Measurements from ENCODE around the gene SLC23A2.

SLC23A2 gene

GRCh38 chr20:4844751-4845465 is 156.4 kb downstream of the SLC23A2 start:
- no peak for DNase-seq (ENCODE audit: low read depth)

DNA sequence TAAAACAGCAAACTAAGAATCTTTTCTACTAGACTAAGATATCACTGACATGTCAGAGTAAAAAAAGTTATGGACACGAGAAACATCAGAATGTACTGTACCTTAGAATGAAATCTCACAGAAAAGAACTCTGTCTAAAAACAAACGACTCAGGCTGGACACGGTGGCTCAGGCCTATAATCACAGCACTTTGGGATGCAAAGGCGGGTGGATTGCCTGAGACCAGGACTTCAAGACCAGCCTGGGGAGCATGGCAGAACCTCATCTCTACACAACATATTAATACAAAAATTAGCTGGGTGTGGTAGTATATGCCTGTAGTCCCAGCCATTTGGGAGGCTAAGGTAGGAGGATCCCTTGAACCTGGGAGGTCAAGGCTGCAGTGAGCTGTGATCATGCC is 157.0 kb downstream of the SLC23A2 start:
- DNase-seq (ENCODE audit: low read depth), result no peak

DNA sequence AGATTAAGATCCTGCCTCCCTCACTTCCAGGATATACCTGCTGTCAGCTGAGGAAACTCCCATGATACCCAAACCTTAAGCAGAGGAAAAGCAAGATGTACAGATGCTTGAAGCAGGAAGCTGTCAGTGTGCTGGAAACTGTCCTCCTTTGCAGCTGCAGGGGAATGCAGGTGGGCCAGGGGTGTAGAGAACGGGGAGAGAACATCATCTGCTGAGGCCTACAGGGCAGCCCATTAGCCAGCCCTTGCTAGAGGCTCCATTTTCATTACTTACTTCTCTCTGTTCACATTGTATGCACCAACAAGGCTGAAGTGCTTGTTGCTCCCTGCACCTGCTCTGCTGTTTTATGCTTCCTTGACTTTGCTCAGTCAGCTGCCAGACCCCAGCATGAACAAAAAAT is 160.5 kb downstream of the SLC23A2 start:
- no peak for DNase-seq (ENCODE audit: low read depth)

DNA sequence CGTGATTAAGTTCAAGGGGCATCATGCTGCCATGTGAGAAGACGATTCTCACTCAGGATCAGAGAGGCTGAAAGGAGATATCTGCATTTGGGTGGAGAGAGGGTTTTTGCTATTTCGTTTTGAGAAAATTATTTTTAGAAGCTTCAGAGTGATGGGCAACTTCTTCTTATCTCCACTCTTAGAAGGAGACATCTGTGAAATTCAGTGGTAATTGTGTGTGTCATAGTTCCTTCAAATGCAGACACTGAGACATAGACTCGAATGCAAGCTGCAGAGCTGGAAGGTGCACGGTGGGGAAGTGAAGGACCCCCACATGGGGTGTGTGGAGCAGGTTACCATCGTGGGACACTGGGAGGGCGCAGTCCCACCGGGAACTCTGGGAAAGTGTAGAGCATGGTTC is 162.8 kb downstream of the SLC23A2 start:
- DNase-seq (ENCODE audit: low read depth), result no peak

- no peak for DNase-seq (ENCODE audit: low read depth)
These were observed 163.6 kb downstream of the SLC23A2 start for GRCh38 chr20:4837760-4838159.

DNA sequence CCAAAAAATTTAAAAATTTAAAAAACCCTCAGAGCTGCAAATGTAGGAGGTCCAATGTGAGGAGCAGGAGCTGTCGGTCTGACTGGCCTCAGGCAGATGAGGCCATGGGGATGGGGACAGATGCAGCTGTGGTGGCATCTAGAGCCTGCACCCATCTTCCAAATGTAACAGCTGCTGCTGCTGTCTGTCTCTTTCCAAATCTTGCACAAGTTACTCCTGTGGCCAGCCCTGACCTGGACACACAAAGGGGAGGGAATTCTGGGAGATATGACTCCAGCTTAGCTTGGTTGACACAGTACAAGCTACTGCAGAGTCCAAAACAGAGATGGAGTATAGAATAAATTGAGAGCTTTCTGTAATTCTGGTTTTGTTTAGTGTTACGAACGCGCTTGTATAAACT is 164.4 kb downstream of the SLC23A2 start:
- DNase-seq (ENCODE audit: low read depth), result no peak

- no peak for DNase-seq (ENCODE audit: low read depth)
These were observed 164.8 kb downstream of the SLC23A2 start for GRCh38 chr20:4836473-4836872.

- no peak for DNase-seq (ENCODE audit: low read depth)
These were observed 165.8 kb downstream of the SLC23A2 start for GRCh38 chr20:4835244-4836177.

DNA sequence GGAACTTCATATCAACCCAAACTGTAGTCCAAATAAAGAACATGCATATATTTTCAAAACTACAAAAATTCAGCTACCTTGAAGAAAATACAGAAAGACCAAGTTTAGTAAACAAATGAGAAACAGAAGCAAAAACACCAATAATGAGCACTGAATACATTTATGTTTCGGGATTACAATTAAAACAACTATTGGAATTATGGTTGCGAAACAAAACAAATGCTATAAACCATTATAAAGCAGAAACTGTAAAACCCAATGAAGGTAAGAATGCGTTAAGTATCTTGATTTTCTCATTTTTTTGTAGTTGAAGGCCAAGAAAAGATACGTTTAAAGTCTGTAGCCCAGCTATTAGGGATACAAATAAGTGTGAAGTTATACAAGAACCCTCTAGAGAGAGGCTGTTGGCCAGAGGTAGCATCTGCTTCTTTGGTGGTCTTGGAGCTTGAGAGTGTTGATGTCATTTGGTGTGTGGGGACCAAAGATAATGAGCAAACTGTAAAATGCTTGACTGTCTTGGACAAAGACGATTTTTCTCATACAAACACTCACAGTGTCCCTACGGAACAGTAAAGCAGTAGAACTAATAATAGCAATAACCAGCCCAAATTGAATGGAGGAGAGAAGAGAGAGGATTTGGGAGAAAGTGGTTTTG is 168.1 kb downstream of the SLC23A2 start:
- no peak for DNase-seq (ENCODE audit: low read depth)

- no peak for DNase-seq (ENCODE audit: low read depth)
These were observed 168.8 kb downstream of the SLC23A2 start for GRCh38 chr20:4832469-4832868.

GRCh38 chr20:4830696-4831095 is 170.6 kb downstream of the SLC23A2 start:
- DNase-seq (ENCODE audit: low read depth), result no peak

GRCh38 chr20:4830259-4830658 is 171.1 kb downstream of the SLC23A2 start:
- no peak for DNase-seq (ENCODE audit: low read depth)

DNA sequence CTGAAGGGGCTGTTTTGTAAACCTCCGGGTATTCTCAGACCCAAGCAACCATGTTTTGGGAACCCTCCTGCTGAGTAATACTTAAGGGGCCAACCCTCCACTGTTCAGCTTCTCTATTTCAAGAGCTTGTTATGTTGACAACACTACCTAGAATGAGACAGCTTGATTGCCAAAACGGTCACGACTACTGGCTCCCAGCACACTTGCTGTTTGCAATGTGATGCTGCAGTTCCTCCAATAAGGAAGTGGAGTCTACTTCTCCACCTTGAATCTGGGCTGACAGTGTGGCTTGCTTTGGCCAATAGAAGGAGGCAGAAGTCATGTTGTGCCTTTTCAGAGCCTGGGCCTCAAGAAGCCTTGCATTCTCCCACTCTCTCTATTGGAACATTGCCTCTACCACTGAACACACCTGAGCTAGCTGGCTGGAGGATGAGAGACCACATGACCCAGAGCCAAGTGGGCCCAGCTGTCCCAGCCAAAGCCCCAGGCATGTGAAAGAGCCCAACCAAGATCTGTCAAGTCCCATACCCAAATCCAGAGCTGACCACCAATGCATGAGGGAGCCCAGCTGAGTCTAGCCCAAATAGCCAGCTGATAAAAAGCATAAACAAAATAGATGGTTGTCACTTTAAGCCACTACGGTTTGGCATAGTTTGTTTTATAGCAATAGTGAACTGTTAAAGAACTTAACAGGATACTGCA is 171.6 kb downstream of the SLC23A2 start:
- DNase-seq (ENCODE audit: low read depth), result no peak

DNA sequence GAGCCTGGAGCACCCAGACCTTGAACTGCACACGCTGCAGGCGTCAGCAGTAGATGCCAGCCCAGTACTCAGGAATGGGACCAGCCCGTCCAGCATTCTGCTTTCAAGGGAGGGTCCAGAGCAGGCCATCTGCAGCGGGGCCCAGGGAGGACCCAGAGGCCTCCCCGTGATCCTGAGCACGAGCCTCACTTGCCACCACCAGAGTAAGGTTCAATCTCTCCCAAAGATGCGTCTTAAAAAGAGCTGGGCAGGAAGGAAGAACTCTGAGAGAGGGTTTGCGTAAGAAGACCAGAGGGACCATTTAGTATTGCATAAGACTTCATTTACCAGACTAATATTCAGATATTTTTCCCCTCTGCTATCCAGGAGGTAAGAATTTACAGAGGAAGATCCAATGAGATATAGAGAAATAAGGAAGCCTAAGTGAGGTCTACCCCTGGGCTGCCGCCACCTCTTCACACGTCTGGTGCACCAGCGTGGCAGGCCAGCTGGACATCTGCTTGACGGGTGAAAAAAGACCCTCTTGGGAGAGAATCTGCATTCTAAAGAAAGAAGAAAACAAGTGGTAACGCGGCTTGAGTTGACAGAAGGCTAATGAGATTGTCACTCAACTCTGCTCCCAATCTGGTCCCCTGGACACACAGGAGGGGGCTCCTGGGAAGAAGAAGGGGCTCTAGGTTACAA is 172.3 kb downstream of the SLC23A2 start:
- DNase-seq (ENCODE audit: low read depth), result no peak

DNA sequence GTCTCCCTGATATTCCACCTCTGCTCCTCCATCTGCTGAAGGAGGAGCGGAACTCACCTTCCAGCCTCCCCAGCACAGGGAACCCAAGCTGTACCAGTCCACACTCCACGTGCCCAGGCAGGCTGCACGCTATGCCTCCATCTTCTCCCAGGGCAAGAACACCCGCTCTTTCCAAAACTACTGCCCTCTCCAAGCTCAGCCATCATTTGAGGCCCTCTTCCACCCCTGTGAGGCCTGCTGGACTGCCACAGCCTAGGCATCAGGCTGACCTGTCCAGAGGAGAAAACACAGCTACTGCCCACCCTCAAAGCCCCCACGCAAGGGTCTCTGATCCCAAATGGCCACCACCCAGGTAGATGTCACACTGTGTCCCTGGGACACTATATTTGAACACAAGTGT is 179.7 kb downstream of the SLC23A2 start:
- DNase-seq (ENCODE audit: low read depth), result no peak

GRCh38 chr20:4820806-4821518 is 180.3 kb downstream of the SLC23A2 start:
- DNase-seq (ENCODE audit: low read depth), result no peak

- no peak for DNase-seq (ENCODE audit: low read depth)
These were observed 181.4 kb downstream of the SLC23A2 start for GRCh38 chr20:4819901-4820300.

DNA sequence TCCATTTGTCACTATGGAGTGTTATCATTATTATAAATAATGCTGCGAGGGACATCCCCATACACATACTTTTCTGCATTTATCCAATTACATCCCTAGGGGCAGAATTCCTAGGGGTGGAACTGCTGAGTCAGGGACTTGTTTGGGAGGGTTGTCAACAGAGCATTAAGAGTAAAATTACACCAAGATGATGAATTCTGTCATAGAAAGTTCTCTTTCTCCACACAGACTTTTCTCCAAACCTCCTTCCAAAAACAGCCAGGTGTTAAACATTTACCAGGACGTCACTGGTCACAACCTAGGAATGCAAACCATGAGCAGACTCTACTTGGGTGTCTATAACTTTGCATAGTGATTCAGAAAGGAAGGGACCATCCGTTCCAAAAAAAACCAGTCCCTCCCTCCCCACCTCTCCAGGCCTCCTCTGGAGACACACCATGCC is 184.1 kb downstream of the SLC23A2 start:
- no peak for DNase-seq (ENCODE audit: low read depth)

DNA sequence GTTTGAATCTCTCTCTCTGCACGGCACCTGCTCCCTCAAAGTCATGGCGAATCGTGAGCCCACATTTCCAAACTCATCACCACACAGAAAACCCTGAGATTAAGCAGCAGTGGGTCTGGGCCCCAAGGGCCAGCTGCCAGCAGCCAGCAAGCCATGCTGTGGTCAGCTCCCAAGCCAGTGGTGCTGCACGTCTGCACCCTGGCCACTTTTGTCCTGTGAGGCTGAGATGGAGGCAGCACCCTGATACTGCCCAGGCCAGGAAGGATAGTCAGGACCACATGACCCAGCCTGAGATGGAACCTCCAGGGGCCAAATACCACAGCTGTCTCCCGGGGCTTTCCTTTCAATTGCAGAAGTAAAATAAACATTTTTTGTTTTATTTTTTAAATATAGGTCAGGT is 185.7 kb downstream of the SLC23A2 start:
- no peak for DNase-seq (ENCODE audit: low read depth)

GRCh38 chr20:4814696-4815252 is 186.5 kb downstream of the SLC23A2 start:
- peak; percentile 65 for DNase-seq (ENCODE audit: low read depth)

Measured in stimulated activated CD8-positive, alpha-beta memory T cell treated with anti-CD3 and anti-CD28 coated beads, Interleukin-12 subunit alpha, Interleukin-12 subunit beta, amount 100 ng/mL, for 4 hours (primary cell).